ENCODE measurements around the gene TRIM46. TPM values are rescaled to one million over a fixed set of nuclear protein-coding genes. Genes with fewer than 3 reads are reported as not detected.

Gene TRIM46
- total and polyA plus RNA-seq, 2 of the 13 experiments (the other 11 are each of a cell fraction or from before 2014, with no cell fraction given): 0.04 to 0.09 TPM

DNA sequence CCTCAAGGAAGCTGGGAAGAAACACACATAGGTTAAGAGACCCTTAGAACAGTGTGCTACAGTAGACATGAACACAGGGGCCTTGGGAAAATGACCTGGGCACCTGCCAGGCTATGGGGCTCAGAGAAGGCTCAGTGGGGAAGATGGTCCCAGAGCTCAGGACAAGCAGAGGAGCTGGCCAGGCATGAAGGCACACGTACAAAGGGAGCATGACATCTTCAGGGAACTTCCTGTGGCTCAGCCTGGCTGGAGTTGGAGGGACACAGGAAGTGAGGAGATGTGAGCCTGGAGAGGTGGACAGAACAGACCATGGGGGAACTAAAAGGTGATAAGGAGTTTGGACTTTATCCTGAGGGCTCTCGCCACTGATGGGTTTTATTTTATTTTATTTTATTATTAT, 41.8 kb upstream of the TRIM46 start:
- FAIRE-seq (no peak), ATAC-seq (no peak), DNase-seq (ENCODE audit: low spot score) (no peak)
- 46% methylated on average over 2 of the region's 2 CpGs for WGBS (ENCODE audit: low lambda C conversion rate)
- Histone ChIP-seq H3K36me3 (replicated peaks in 1 of 2; ENCODE audit: control insufficient read depth in 1 of 2, insufficient read depth in 2 of 2, low read length in 2 of 2) (peaks cover 17 to 46% of the 10 kb centered on the region in 2 experiments), H3K4me3 (replicated peaks in 1 of 3; ENCODE audit: insufficient read depth in 1 of 3, low read depth in 2 of 3, low read length in 3 of 3) (peak overlapping the region; percentile 96 to 99 (median 99)), H3K27me3 (ENCODE audit: control insufficient read depth in 1 of 2, insufficient read depth in 2 of 2, low read length in 2 of 2) (no peaks in the 10 kb centered on the region; a peak in 1 of 5 replicates), H3K9ac (ENCODE audit: insufficient read depth, low read depth, low read length) (peak overlapping the region; percentile 99; the same call in 1 of the 2 replicates), H3K9me3 (ENCODE audit: low read length) (no peaks in the 10 kb centered on the region), H3K4me1 (ENCODE audit: insufficient read depth, low read length) (peaks cover 56% of the 10 kb centered on the region), H3K27ac (ENCODE audit: extremely low read length, insufficient read depth, low read length) (peak overlapping the region; percentile 100), H3K4me2 (ENCODE audit: low read depth, low read length) (peak overlapping the region; percentile 94), H2AFZ (ENCODE audit: low read length) (no peak overlapping the region), H4K20me1 (ENCODE audit: insufficient read depth, low read length) (peaks cover 60% of the 10 kb centered on the region), H3K79me2 (ENCODE audit: insufficient read depth, low read length) (peaks cover 58% of the 10 kb centered on the region)
- ChIA-PET CTCF (ENCODE audit: low intra/inter-chr PET ratio, low total read pairs) (no interaction called here), POLR2A (interaction anchor here (1.1 to 3.9 kb wide), 5 partner anchors 8 to 62 kb away, joined by 3 to 28 read pairs (median 5); partner anchors contain the start of genes DPM3 and KRTCAP2)
- in situ Hi-C loops (cut with HindIII; ENCODE audit: extremely low pct_ligation_motif_present, low pct_unique_long_range_greater_than_20kb): no loop called here
- intact Hi-C loops (cut with micrococcal nuclease; ENCODE audit: unreplicated experiment): no loop called here
- TF ChIP-seq POLR2G (IDR thresholded peaks at IDR 0.05; ENCODE audit: low read depth, low read length): 0 out of 2 replicates have a peak, but pooled peaks have one; percentile 4
- TF ChIP-seq NAIF1 (CRISPR knock-in tag; IDR thresholded peaks at IDR 0.05; ENCODE audit: borderline replicate concordance): 0 out of 2 replicates have a peak, but pooled peaks have one; percentile 4
- TF ChIP-seq, protein P1, sequence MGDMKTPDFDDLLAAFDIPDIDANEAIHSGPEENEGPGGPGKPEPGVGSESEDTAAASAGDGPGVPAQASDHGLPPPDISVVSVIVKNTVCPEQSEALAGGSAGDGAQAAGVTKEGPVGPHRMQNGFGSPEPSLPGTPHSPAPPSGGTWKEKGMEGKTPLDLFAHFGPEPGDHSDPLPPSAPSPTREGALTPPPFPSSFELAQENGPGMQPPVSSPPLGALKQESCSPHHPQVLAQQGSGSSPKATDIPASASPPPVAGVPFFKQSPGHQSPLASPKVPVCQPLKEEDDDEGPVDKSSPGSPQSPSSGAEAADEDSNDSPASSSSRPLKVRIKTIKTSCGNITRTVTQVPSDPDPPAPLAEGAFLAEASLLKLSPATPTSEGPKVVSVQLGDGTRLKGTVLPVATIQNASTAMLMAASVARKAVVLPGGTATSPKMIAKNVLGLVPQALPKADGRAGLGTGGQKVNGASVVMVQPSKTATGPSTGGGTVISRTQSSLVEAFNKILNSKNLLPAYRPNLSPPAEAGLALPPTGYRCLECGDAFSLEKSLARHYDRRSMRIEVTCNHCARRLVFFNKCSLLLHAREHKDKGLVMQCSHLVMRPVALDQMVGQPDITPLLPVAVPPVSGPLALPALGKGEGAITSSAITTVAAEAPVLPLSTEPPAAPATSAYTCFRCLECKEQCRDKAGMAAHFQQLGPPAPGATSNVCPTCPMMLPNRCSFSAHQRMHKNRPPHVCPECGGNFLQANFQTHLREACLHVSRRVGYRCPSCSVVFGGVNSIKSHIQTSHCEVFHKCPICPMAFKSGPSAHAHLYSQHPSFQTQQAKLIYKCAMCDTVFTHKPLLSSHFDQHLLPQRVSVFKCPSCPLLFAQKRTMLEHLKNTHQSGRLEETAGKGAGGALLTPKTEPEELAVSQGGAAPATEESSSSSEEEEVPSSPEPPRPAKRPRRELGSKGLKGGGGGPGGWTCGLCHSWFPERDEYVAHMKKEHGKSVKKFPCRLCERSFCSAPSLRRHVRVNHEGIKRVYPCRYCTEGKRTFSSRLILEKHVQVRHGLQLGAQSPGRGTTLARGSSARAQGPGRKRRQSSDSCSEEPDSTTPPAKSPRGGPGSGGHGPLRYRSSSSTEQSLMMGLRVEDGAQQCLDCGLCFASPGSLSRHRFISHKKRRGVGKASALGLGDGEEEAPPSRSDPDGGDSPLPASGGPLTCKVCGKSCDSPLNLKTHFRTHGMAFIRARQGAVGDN (CRISPR knock-in tag; IDR thresholded peaks at IDR 0.05): peak; percentile 43; the same call in 1 of the 2 replicates
- TF ChIP-seq, protein P2, sequence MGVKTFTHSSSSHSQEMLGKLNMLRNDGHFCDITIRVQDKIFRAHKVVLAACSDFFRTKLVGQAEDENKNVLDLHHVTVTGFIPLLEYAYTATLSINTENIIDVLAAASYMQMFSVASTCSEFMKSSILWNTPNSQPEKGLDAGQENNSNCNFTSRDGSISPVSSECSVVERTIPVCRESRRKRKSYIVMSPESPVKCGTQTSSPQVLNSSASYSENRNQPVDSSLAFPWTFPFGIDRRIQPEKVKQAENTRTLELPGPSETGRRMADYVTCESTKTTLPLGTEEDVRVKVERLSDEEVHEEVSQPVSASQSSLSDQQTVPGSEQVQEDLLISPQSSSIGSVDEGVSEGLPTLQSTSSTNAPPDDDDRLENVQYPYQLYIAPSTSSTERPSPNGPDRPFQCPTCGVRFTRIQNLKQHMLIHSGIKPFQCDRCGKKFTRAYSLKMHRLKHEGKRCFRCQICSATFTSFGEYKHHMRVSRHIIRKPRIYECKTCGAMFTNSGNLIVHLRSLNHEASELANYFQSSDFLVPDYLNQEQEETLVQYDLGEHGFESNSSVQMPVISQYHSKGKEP (CRISPR knock-in tag; IDR thresholded peaks at IDR 0.05): no peak
- TF ChIP-seq, protein P3, sequence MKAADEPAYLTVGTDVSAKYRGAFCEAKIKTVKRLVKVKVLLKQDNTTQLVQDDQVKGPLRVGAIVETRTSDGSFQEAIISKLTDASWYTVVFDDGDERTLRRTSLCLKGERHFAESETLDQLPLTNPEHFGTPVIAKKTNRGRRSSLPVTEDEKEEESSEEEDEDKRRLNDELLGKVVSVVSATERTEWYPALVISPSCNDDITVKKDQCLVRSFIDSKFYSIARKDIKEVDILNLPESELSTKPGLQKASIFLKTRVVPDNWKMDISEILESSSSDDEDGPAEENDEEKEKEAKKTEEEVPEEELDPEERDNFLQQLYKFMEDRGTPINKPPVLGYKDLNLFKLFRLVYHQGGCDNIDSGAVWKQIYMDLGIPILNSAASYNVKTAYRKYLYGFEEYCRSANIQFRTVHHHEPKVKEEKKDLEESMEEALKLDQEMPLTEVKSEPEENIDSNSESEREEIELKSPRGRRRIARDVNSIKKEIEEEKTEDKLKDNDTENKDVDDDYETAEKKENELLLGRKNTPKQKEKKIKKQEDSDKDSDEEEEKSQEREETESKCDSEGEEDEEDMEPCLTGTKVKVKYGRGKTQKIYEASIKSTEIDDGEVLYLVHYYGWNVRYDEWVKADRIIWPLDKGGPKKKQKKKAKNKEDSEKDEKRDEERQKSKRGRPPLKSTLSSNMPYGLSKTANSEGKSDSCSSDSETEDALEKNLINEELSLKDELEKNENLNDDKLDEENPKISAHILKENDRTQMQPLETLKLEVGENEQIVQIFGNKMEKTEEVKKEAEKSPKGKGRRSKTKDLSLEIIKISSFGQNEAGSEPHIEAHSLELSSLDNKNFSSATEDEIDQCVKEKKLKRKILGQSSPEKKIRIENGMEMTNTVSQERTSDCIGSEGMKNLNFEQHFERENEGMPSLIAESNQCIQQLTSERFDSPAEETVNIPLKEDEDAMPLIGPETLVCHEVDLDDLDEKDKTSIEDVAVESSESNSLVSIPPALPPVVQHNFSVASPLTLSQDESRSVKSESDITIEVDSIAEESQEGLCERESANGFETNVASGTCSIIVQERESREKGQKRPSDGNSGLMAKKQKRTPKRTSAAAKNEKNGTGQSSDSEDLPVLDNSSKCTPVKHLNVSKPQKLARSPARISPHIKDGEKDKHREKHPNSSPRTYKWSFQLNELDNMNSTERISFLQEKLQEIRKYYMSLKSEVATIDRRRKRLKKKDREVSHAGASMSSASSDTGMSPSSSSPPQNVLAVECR (CRISPR knock-in tag; IDR thresholded peaks at IDR 0.05; ENCODE audit: borderline replicate concordance): 0 out of 2 replicates have a peak, but pooled peaks have one; percentile 11
- TF ChIP-seq HES4 (CRISPR knock-in tag; IDR thresholded peaks at IDR 0.05; ENCODE audit: borderline replicate concordance): no peak
- BruUV-seq (replicated peaks): no TSS peak
